GM23338 (cell line): ENCODE results near the gene SMYD3. TPM values are rescaled to one million over a fixed set of nuclear protein-coding genes. Genes with fewer than 3 reads are reported as not detected.
A peak's percentile ranks its signal among the peaks of the same experiment; 100 is the strongest.

Experiments
- ATAC-seq: fragments of 200-7000 bp; cut with Tn5 transposase; 3 replicates; pipeline ENCODE4 v1.9.1; 2020
- DNase-seq: peaks from one replicate; pipeline ENCODE4 v3.0.0-alpha.2; 2015; ENCODE audit warnings: low spot score
- H2AFZ ChIP-seq: fragments of 200-600 bp; sonication (generic); 2 replicates; pipeline ENCODE4 v1.8.0; 2016; ENCODE audit warnings: antibody characterized with exemption, mild to moderate bottlenecking, moderate library complexity
- H3F3A ChIP-seq: fragments of 200-600 bp; sonication (generic); replicated peaks from 2 replicates; pipeline ENCODE4 v1.8.0; 2017; ENCODE audit warnings: antibody characterized with exemption, mixed run types, low read depth
- H3K27ac ChIP-seq: fragments of 200-600 bp; sonication (generic); 2 replicates; pipeline ENCODE4 v1.6.1; 2016; ENCODE audit warnings: low read depth
- H3K27me3 ChIP-seq: fragments of 200-600 bp; sonication (generic); 2 replicates; pipeline ENCODE4 v1.8.0; 2016; ENCODE audit warnings: mild to moderate bottlenecking, mixed run types, moderate library complexity; ENCODE audit not compliant: insufficient read depth
- H3K36me3 ChIP-seq: fragments of 200-600 bp; sonication (generic); 2 replicates; pipeline ENCODE4 v1.8.0; 2016; ENCODE audit warnings: mild to moderate bottlenecking; ENCODE audit not compliant: insufficient read depth
- H3K4me1 ChIP-seq: fragments of 200-600 bp; sonication (generic); 2 replicates; pipeline ENCODE4 v1.8.0; 2016; ENCODE audit warnings: mild to moderate bottlenecking, moderate library complexity; ENCODE audit not compliant: insufficient read depth
- H3K4me2 ChIP-seq: fragments of 200-600 bp; sonication (generic); 2 replicates; pipeline ENCODE4 v1.7.1; 2017; ENCODE audit warnings: mixed run types
- H3K4me3 ChIP-seq: fragments of 200-600 bp; sonication (generic); 2 replicates; pipeline ENCODE4 v1.6.1; 2016; ENCODE audit warnings: mixed run types
- H3K79me2 ChIP-seq: fragments of 200-600 bp; sonication (generic); replicated peaks from 2 replicates; pipeline ENCODE4 v1.8.0; 2017; ENCODE audit warnings: mild to moderate bottlenecking; ENCODE audit not compliant: insufficient read depth
- H3K9me2 ChIP-seq: fragments of 200-600 bp; sonication (generic); 2 replicates; pipeline ENCODE4 v1.8.0; 2017; ENCODE audit not compliant: insufficient read depth
- H4K20me1 ChIP-seq: fragments of 200-600 bp; sonication (generic); replicated peaks from 2 replicates; pipeline ENCODE4 v1.8.0; 2017; ENCODE audit warnings: mild to moderate bottlenecking; ENCODE audit not compliant: insufficient read depth
- H3K27ac Mint-ChIP-seq: 2 replicates; pipeline ENCODE4 v1.8.0; 2020; ENCODE audit warnings: inconsistent platforms, mild to moderate bottlenecking, moderate library complexity, mixed read lengths
- H3K27me3 Mint-ChIP-seq: 3 replicates; pipeline ENCODE4 v1.8.0; 2022; ENCODE audit warnings: low read depth, mild to moderate bottlenecking, moderate library complexity, mixed read lengths, inconsistent platforms; ENCODE audit not compliant: insufficient read depth, poor library complexity
- H3K36me3 Mint-ChIP-seq: 3 replicates; pipeline ENCODE4 v1.8.0; 2021; ENCODE audit warnings: low read depth, mild to moderate bottlenecking, inconsistent platforms, moderate library complexity, mixed read lengths
- H3K4me1 Mint-ChIP-seq: 3 replicates; pipeline ENCODE4 v1.8.0; 2020; ENCODE audit warnings: mild to moderate bottlenecking, inconsistent platforms, mixed read lengths
- H3K4me3 Mint-ChIP-seq: 3 replicates; pipeline ENCODE4 v1.8.0; 2021; ENCODE audit warnings: moderate library complexity, mild to moderate bottlenecking, inconsistent platforms, mixed read lengths
- H3K9me3 Mint-ChIP-seq: 3 replicates; pipeline ENCODE4 v1.8.0; 2020; ENCODE audit warnings: moderate library complexity, mild to moderate bottlenecking, inconsistent platforms, mixed read lengths
- EZH2 ChIP-seq: fragments of 200-600 bp; sonication (generic); IDR thresholded peaks from one replicate; pipeline ENCODE4 v1.8.0; 2017; ENCODE audit warnings: antibody characterized with exemption, mild to moderate bottlenecking, low read depth; ENCODE audit not compliant: unreplicated experiment
- EZH2phosphoT487 ChIP-seq: fragments of 200-600 bp; sonication (generic); IDR thresholded peaks from one replicate; pipeline ENCODE4 v1.8.1; 2018; ENCODE audit warnings: antibody characterized with exemption; ENCODE audit not compliant: unreplicated experiment
- JUNB ChIP-seq: IDR thresholded peaks from one replicate; pipeline ENCODE4 v1.6.1; 2016; ENCODE audit warnings: antibody characterized with exemption; ENCODE audit not compliant: unreplicated experiment
- NANOG ChIP-seq: IDR thresholded peaks from 2 replicates; pipeline ENCODE4 v1.6.1; 2016; ENCODE audit warnings: antibody characterized with exemption, borderline replicate concordance
- POLR2AphosphoS5 ChIP-seq: IDR thresholded peaks from 2 replicates; pipeline ENCODE4 v1.6.1; 2016; ENCODE audit warnings: antibody characterized with exemption, low read depth
- STAT1 ChIP-seq: IDR thresholded peaks from one replicate; pipeline ENCODE4 v1.6.1; 2016; ENCODE audit warnings: antibody characterized with exemption; ENCODE audit not compliant: unreplicated experiment
- ZNF114 ChIP-seq: fragments of 250-450 bp; sonication (Bioruptor Pico); IDR thresholded peaks from 2 replicates; pipeline ENCODE4 v1.5.0; 2020; ENCODE audit warnings: mild to moderate bottlenecking, moderate library complexity
- ZNF331 ChIP-seq: fragments of 250-450 bp; sonication (Bioruptor Pico); IDR thresholded peaks from 2 replicates; pipeline ENCODE4 v1.5.0; 2020; ENCODE audit warnings: low read depth, mild to moderate bottlenecking, moderate library complexity
- polyA plus RNA-seq: library from polyadenylated mRNA; unstranded; fragments of >200 nt; fragmentation: Nextera tagmentation; extraction: Ambion mirVana; gene quantifications from 2 replicates; pipeline ENCODE4 v1.2.1, GENCODE V29; 2016
- total RNA-seq: library from RNA; depleted of rRNA; stranded (reverse); fragments of >200 nt; shearing (Covaris generic); gene quantifications from 2 replicates; pipeline ENCODE4 v1.2.3, GENCODE V29; 2014
- TF ChIP-seq, protein P1 (sequence below), 2 experiments: fragments of 200-600 bp in 1 of 2; sonication (generic) in 1 of 2; conservative IDR thresholded peaks; 2 replicates each; pipeline versions ENCODE4 v1.5.1 to v1.6.1; 2016 to 2017; ENCODE audit warnings: antibody characterized with exemption in 2 of 2, low read depth in 2 of 2, mild to moderate bottlenecking in 2 of 2, moderate library complexity in 1 of 2

The SMYD3 gene
- total and polyA plus RNA-seq, 2 experiments from 2014 or later, result 31.8 to 34.4 TPM

DNA sequence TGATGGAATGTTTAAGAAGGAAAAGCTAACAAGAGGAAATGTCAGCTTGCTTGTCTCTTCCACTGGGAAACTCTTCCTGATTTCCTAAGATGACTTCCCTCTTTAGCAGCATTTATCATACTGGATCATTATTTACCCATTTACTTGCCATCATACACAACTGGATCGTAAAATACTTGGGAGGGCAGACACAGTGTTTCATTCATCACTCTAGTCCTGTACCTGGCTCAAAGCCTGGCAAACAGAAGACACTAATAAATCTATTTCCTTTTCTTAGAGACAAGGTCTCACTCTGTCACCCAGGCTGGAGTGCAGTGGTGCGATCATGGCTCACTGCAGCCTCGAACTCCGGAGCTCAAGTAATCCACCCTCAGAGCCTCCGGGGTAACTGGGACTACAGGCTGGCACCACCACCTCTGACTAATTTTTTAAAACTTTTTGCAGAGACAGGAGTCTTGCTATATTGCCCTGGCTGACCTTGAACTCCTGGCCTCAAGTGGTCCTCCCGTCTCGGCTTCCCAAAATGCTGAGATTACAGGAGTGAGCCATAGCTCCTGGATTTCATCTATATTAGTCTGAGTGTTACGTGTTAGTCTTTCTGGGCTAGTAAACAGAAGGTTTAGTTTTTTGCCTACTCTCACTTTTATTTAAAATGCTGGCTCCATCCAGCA lies 574.6 kb downstream of the SMYD3 start (continued):
- TF ChIP-seq, protein P1, sequence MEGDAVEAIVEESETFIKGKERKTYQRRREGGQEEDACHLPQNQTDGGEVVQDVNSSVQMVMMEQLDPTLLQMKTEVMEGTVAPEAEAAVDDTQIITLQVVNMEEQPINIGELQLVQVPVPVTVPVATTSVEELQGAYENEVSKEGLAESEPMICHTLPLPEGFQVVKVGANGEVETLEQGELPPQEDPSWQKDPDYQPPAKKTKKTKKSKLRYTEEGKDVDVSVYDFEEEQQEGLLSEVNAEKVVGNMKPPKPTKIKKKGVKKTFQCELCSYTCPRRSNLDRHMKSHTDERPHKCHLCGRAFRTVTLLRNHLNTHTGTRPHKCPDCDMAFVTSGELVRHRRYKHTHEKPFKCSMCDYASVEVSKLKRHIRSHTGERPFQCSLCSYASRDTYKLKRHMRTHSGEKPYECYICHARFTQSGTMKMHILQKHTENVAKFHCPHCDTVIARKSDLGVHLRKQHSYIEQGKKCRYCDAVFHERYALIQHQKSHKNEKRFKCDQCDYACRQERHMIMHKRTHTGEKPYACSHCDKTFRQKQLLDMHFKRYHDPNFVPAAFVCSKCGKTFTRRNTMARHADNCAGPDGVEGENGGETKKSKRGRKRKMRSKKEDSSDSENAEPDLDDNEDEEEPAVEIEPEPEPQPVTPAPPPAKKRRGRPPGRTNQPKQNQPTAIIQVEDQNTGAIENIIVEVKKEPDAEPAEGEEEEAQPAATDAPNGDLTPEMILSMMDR (conservative IDR thresholded peaks at IDR 0.05; ENCODE audit: low read depth in 2 of 2), result no peak
- TF ChIP-seq JUNB, result no peak

DNA sequence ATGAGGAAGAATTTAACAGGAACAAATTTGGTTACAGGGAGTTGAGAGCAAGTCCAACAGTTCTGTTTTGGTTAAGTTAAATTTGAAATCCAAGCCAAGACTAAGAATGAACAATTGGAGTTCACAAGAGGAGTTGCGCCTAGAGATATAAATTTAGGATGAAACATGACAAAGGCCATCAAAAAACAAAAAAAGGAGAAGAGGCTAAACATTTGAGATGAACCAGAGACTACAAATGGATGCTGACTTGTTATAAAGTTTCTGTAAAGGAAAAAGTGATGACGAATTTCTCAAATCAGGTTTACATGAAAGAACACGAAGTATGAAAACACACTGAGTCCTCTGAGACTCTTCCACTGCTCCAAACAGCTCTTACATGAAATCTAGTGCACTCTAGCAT lies 575.6 kb downstream of the SMYD3 start:
- TF ChIP-seq POLR2AphosphoS5 (no peak), STAT1 (no peak), EZH2phosphoT487 (no peak), JUNB (no peak), ZNF114 (CRISPR knock-in tag) (no peak), EZH2 (no peak), ZNF331 (CRISPR knock-in tag) (no peak), NANOG (no peak)
- Histone ChIP-seq H3F3A (no peaks in the 10 kb centered on the region), H3K27ac (no peak overlapping the region), H3K79me2 (no peaks in the 10 kb centered on the region), H3K27me3 (no peaks in the 10 kb centered on the region), H4K20me1 (no peaks in the 10 kb centered on the region), H3K36me3 (no peaks in the 10 kb centered on the region), H2AFZ (no peak overlapping the region), H3K4me2 (no peak overlapping the region), H3K9me2 (no peaks in the 10 kb centered on the region), H3K4me1 (peaks cover 26% of the 10 kb centered on the region), H3K4me3 (no peak overlapping the region)
- H3K9me3 Mint-ChIP-seq, result no peaks in the 10 kb centered on the region
- no peaks in the 10 kb centered on the region for H3K27me3 Mint-ChIP-seq
- H3K27ac Mint-ChIP-seq, result peak overlapping the region; percentile 16; the same call in 1 of the 2 replicates
- no peak for ATAC-seq
- DNase-seq, result no peak
- H3K36me3 Mint-ChIP-seq, result no peaks in the 10 kb centered on the region
- no peak overlapping the region for H3K4me3 Mint-ChIP-seq
- H3K4me1 Mint-ChIP-seq, result peaks cover 22% of the 10 kb centered on the region; the same call in 2 of the 3 replicates

DNA sequence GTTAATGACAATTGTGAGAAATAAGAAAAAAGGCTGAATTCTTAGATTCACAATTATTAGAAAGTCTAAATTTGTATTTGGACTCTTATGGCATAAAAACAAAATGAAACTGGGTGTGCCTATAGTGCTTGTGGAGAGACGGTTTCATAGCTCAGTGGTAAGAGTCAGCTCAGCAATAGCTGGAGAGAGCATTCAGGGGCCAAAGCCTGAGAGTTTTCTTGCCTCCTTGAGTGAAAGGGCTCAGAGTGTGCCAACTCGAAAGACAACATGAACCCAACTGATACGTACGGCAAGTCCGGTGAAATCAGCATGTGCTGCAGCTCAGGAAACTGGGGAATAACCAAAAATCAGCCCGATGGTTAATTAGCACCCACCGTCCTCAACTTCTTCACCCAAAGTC lies 577.9 kb downstream of the SMYD3 start:
- ATAC-seq, result no peak
- H3K4me1 Mint-ChIP-seq, result peaks cover 14% of the 10 kb centered on the region; the same call in 2 of the 3 replicates
- no peak overlapping the region for H3K27ac Mint-ChIP-seq

More for the DNA sequence above, 577.9 kb downstream of the SMYD3 start:
- Histone ChIP-seq H3K4me2 (no peak overlapping the region), H3K4me3 (no peak overlapping the region), H3K9me2 (no peaks in the 10 kb centered on the region), H3K27me3 (no peaks in the 10 kb centered on the region), H2AFZ (no peak overlapping the region), H4K20me1 (no peaks in the 10 kb centered on the region), H3K27ac (no peak overlapping the region), H3K36me3 (no peaks in the 10 kb centered on the region), H3K4me1 (peaks cover 14% of the 10 kb centered on the region), H3K79me2 (no peaks in the 10 kb centered on the region), H3F3A (no peaks in the 10 kb centered on the region)
- Mint-ChIP-seq H3K4me3 (no peak overlapping the region), H3K9me3 (no peaks in the 10 kb centered on the region), H3K27me3 (no peaks in the 10 kb centered on the region), H3K36me3 (no peaks in the 10 kb centered on the region)
- no peak for DNase-seq
- TF ChIP-seq NANOG (no peak), STAT1 (no peak), JUNB (no peak), ZNF114 (CRISPR knock-in tag) (no peak), EZH2phosphoT487 (no peak)
- TF ChIP-seq, protein P1 (conservative IDR thresholded peaks at IDR 0.05; ENCODE audit: low read depth in 2 of 2), result no peak
